Measurements from ENCODE around the gene DSCAML1.
A peak's percentile ranks its signal among the peaks of the same experiment; 100 is the strongest.

Gene DSCAML1

GRCh38 chr11:117826190-117826570, 29.2 kb upstream of the DSCAML1 start:
- no peak overlapping the region for H3K4me3 ChIP-seq (ENCODE audit: low read depth, low read length)
- TF ChIP-seq CTCF (IDR thresholded peaks at IDR 0.05; ENCODE audit: insufficient read depth, low read depth, low read length, missing control alignments) = no peak
- DNase-seq (ENCODE audit: low read depth) = no peak

GRCh38 chr11:117825538-117826189, 28.6 kb upstream of the DSCAML1 start:
- no peak for TF ChIP-seq CTCF (IDR thresholded peaks at IDR 0.05; ENCODE audit: insufficient read depth, low read depth, low read length, missing control alignments)
- DNase-seq (ENCODE audit: low read depth) = no peak
- H3K4me3 ChIP-seq (ENCODE audit: low read depth, low read length) = no peak overlapping the region

GRCh38 chr11:117824571-117825537, 27.8 kb upstream of the DSCAML1 start, which contains the start of gene FXYD2:
Gene FXYD2 (minus strand): TSS chr11:117824744. CDS start chr11:117824678, 66 bp downstream.
- no peak for TF ChIP-seq CTCF (IDR thresholded peaks at IDR 0.05; ENCODE audit: insufficient read depth, low read depth, low read length, missing control alignments)
- no peak within 1 kb of the TSS for H3K4me3 ChIP-seq (ENCODE audit: low read depth, low read length)
- DNase-seq (ENCODE audit: low read depth) = no peak

DNA sequence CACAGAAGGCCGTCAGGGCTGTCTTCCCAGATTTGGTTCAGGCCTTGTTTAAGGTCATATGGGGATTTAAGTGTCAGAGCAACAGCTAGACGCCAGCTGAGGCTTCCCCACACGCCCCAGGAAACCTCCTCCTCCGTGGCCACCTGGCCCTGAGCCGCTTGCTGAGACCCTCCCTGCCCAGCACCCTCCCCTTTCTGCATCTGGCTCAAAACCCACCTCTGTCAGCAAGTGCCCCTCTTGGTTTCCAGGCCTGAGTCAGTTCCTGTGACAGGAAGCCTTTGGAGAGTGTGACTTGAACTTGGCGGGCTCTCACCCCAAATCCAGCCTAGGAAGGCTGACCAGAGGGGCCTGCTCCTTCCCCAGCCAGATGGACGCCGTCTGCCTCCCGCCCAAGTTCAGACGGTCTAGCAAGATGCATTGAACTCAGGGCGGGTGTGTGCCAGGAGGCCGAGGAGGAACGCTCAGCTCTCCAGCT, 27.0 kb upstream of the DSCAML1 start:
- no peak for DNase-seq (ENCODE audit: low read depth)
- TF ChIP-seq CTCF (IDR thresholded peaks at IDR 0.05; ENCODE audit: insufficient read depth, low read depth, low read length, missing control alignments) = no peak
- no peak overlapping the region for H3K4me3 ChIP-seq (ENCODE audit: low read depth, low read length)

DNA sequence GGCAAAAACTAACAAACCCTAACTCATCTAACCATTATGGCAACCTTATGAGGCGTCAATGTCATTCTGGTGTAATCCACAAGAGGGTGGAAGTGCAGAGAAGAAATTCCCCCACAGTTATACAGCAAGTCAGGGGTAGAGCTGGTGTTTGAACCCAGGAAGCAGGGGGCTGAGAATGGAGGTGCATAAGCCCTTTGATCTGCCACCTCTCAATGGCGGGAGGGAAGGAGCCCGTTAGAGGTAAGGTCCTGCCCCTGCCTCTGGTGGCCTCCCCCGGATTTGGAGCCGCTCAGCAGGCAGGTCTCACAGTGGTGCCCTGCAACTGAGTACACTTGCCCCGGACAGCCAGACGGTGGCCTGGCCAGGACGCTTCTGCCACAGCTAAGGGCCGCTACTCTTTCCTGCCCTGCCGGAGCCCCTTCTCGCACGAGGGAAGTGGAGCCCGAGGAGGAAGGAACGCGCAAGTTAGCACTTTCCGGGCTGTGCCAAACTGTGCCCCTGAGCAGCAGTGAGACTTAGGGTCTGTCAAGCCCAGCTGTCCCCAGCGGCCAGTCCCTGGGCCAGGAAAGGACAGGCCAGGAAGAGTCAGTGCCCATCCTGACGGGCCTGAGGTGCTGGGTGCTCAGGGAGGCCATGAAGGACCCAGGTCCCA, 26.4 kb upstream of the DSCAML1 start:
- DNase-seq (ENCODE audit: low read depth) = peak; percentile 46
- TF ChIP-seq CTCF (IDR thresholded peaks at IDR 0.05; ENCODE audit: insufficient read depth, low read depth, low read length, missing control alignments) = peak; percentile 35
- no peak overlapping the region for H3K4me3 ChIP-seq (ENCODE audit: low read depth, low read length)

DNA sequence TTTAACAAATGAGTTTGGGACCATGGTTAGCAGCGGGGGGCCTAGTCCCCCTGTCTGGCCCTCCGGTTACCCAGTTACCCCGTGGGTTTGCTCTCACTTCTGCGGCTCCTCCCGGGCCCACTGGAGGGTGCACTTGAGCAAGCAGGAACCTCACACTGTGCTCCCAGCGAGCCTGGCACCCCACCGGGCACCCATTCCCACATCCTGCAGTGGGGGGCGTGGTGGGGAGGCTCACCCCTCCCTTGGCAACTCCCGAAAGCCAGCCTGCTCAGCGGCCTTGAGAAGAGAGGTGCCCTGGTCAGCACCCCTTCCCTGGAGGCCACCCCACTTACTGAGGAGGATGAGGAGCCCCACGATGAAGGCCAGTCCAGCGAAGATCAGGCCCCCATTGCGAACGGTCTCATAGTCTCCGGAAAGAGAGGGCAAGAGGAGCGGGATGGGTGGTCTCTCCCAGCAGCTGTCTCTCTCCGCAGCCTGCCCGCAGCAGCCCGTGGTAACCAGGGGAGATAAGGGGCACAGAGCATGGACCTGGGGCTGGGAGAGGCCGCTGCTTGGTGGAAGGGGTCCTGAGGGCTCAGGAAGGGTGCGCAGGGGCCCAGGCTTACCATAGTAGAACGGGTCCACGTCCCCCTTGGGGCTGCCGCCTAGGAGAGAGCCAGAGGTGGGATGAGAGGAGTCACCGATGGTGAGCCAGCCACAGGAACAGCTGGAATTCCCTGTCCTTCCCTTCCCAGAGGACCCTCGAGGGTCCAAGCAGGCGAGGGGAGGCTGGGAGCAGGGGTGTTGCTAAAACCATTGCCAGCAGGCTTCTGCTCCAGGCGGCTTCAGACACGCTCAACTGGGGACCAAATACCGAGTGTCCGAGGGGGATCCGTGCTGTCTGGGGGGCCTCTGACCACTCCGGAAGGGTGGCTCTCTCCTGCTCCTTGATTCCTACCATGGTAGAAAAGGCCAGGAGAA, 25.3 kb upstream of the DSCAML1 start:
- DNase-seq (ENCODE audit: low read depth) = peak; percentile 31
- no peak overlapping the region for H3K4me3 ChIP-seq (ENCODE audit: low read depth, low read length)

More for the DNA sequence above, 25.3 kb upstream of the DSCAML1 start:
- peak; percentile 73 for TF ChIP-seq CTCF (IDR thresholded peaks at IDR 0.05; ENCODE audit: insufficient read depth, low read depth, low read length, missing control alignments)

All from GM12865 (cell line).